HG02943 (cell line): ENCODE measurements around the gene GBP6.
"Not testable (repeated sequence)": the region's sequence is repeated elsewhere in the genome, so short reads cannot be mapped to it uniquely, and the experiment has no call there.

Experiments
- ATAC-seq: cut with Tn5 transposase; IDR thresholded peaks from one replicate; pipeline ENCODE4 v1.9.1; 2021; ENCODE audit warnings: mild to moderate bottlenecking, low read depth, moderate library complexity; ENCODE audit not compliant: unreplicated experiment

The GBP6 gene

GRCh38 chr1:89367221-89367620, 3.4 kb downstream of the GBP6 start:
- no peak for ATAC-seq

- ATAC-seq = no peak
Observed at GRCh38 chr1:89369331-89369730, 5.5 kb downstream of the GBP6 start.

GRCh38 chr1:89373810-89374209, 10.0 kb downstream of the GBP6 start:
- not testable (repeated sequence) for ATAC-seq

- no peak for ATAC-seq
Observed at GRCh38 chr1:89378001-89378400, 14.1 kb downstream of the GBP6 start.

GRCh38 chr1:89381618-89382017, 17.8 kb downstream of the GBP6 start:
- no peak for ATAC-seq

- ATAC-seq = no peak
Observed at GRCh38 chr1:89382479-89382878, 18.6 kb downstream of the GBP6 start.

- no peak for ATAC-seq
Observed at GRCh38 chr1:89383185-89383584, 19.3 kb downstream of the GBP6 start.

- ATAC-seq = no peak
Observed at GRCh38 chr1:89390707-89391106, 26.8 kb downstream of the GBP6 start.

- ATAC-seq = no peak
Observed at GRCh38 chr1:89391686-89392085, 27.8 kb downstream of the GBP6 start.

- ATAC-seq = no peak
Observed at GRCh38 chr1:89394851-89395250, 31.0 kb downstream of the GBP6 start.

- no peak for ATAC-seq
Observed at GRCh38 chr1:89396902-89397301, 33.0 kb downstream of the GBP6 start.

GRCh38 chr1:89405275-89405929, 41.5 kb downstream of the GBP6 start:
- no peak for ATAC-seq

GRCh38 chr1:89407360-89407759, 43.5 kb downstream of the GBP6 start:
- no peak for ATAC-seq

GRCh38 chr1:89407768-89408167, 43.9 kb downstream of the GBP6 start:
- ATAC-seq = not testable (repeated sequence)

- ATAC-seq = no peak
Observed at GRCh38 chr1:89425056-89425455, 61.2 kb downstream of the GBP6 start.

GRCh38 chr1:89429062-89429461, 65.2 kb downstream of the GBP6 start:
- ATAC-seq = no peak

- not testable (repeated sequence) for ATAC-seq
Observed at GRCh38 chr1:89429681-89430080, 65.8 kb downstream of the GBP6 start.

GRCh38 chr1:89433421-89433820, 69.6 kb downstream of the GBP6 start:
- no peak for ATAC-seq

- ATAC-seq = not testable (repeated sequence)
Observed at GRCh38 chr1:89434058-89434780, 70.4 kb downstream of the GBP6 start.
